B cell (primary cell): ENCODE data around the gene DPCD.

Experiments
- CTCF ChIP-seq: fragments of 200-600 bp; IDR thresholded peaks from one replicate; pipeline ENCODE4 v1.8.0; 2022; ENCODE audit warnings: antibody characterized with exemption, mild to moderate bottlenecking
- EZH2 ChIP-seq: IDR thresholded peaks from 2 replicates; pipeline ENCODE4 v1.6.1; 2012; ENCODE audit warnings: borderline replicate concordance, low read depth, mild to moderate bottlenecking, moderate library complexity, low read length; ENCODE audit not compliant: insufficient read depth, poor library complexity, severe bottlenecking

- no peak for TF ChIP-seq CTCF
- TF ChIP-seq EZH2: no peak
Observed at GRCh38 chr10:101639141-101639900, 51.2 kb downstream of the DPCD start.
